GM12878 (cell line): ENCODE measurements around the gene VWA3A. TPM values are rescaled to one million over a fixed set of nuclear protein-coding genes. Genes with fewer than 3 reads are reported as not detected.

Experiments used
- ATAC-seq: fragments of 200-7000 bp; cut with Tn5 transposase; 3 replicates; pipeline ENCODE4 v1.9.1; 2020; ENCODE audit warnings: mild to moderate bottlenecking, moderate library complexity
- BruUV-seq: library from RNA; stranded (reverse); fragments of 400-500 nt; replicated peaks from 2 replicates; lab custom pipeline; 2021; lab: Mats Ljungman, UMichigan
- CTCF ChIA-PET: fragments of 300-600 bp; sonication (Branson Sonifier 250); formaldehyde crosslinking; extraction: SDS; loops from one replicate; lab custom pipeline; 2021; ENCODE audit warnings: inconsistent platforms; lab: Yijun Ruan, JAX
- POLR2A ChIA-PET: fragments of 350-600 bp; formaldehyde crosslinking; extraction: SDS; loops from one replicate; lab custom pipeline; 2021; ENCODE audit warnings: inconsistent platforms; lab: Charles Lee
- RAD21 ChIA-PET: fragments of 300-600 bp; sonication (Branson Sonifier 250); formaldehyde crosslinking; loops from one replicate; lab custom pipeline; 2023; ENCODE audit warnings: antibody characterized with exemption; ENCODE audit not compliant: unreplicated experiment; lab: Charles Lee
- SMC1A ChIA-PET: fragments of 300-600 bp; sonication (Branson Sonifier 250); formaldehyde crosslinking; loops from one replicate; lab custom pipeline; 2023; ENCODE audit not compliant: unreplicated experiment, uncharacterized antibody; lab: Charles Lee
- DNase-seq: peaks from one replicate; pipeline ENCODE4 v3.0.0-alpha.2; 2011; ENCODE audit warnings: low read depth, low spot score
- FAIRE-seq: peaks from 3 replicates; lab custom pipeline; 2011; peaks lifted over from hg19 to GRCh38; lab: Jason Lieb, UNC
- H2AFZ ChIP-seq: 2 replicates; pipeline ENCODE4 v1.6.0; 2011; ENCODE audit warnings: low read depth, low read length, control low read depth; ENCODE audit not compliant: control insufficient read depth
- H3K27ac ChIP-seq: 2 replicates; pipeline ENCODE4 v1.5.1; 2011; ENCODE audit warnings: control low read depth; ENCODE audit not compliant: control insufficient read depth, insufficient read depth
- H3K27me3 ChIP-seq, 2 experiments: replicated peaks in 1 of 2; 2 replicates each; pipeline versions ENCODE4 v1.6.0 to v1.6.1; 2011; ENCODE audit warnings: low read length in 1 of 2; ENCODE audit not compliant: control insufficient read depth in 2 of 2, insufficient read depth in 2 of 2
- H3K36me3 ChIP-seq, 2 experiments: 2 replicates each; pipeline ENCODE4 v1.5.1; 2011; ENCODE audit warnings: low read length in 1 of 2; ENCODE audit not compliant: control insufficient read depth in 2 of 2, insufficient read depth in 2 of 2
- H3K4me1 ChIP-seq: 2 replicates; pipeline ENCODE4 v1.6.1; 2011; ENCODE audit warnings: mild to moderate bottlenecking, low read length, moderate library complexity, mixed read lengths; ENCODE audit not compliant: control insufficient read depth, insufficient read depth
- H3K4me2 ChIP-seq: 2 replicates; pipeline ENCODE4 v1.6.0; 2011; ENCODE audit warnings: control low read depth; ENCODE audit not compliant: control insufficient read depth, insufficient read depth
- H3K4me3 ChIP-seq: fragments of 200-600 bp; sonication (generic); 2 replicates; pipeline ENCODE4 v1.5.1; 2016
- H3K79me2 ChIP-seq: 2 replicates; pipeline ENCODE4 v1.6.0; 2011; ENCODE audit warnings: low read length; ENCODE audit not compliant: control insufficient read depth, insufficient read depth
- H3K9ac ChIP-seq: 2 replicates; pipeline ENCODE4 v1.8.0; 2011; ENCODE audit warnings: low read length, control low read depth, mixed read lengths; ENCODE audit not compliant: control insufficient read depth, insufficient read depth
- H3K9me3 ChIP-seq: replicated peaks from 3 replicates; pipeline ENCODE4 v1.5.1; 2011; ENCODE audit warnings: mild to moderate bottlenecking, low read length; ENCODE audit not compliant: control insufficient read depth, insufficient read depth
- H4K20me1 ChIP-seq: 2 replicates; pipeline ENCODE4 v1.6.0; 2011; ENCODE audit not compliant: control insufficient read depth, insufficient read depth
- ATF7 ChIP-seq: fragments of 450-650 bp; IDR thresholded peaks from 2 replicates; pipeline ENCODE4 v1.6.1; 2016; ENCODE audit warnings: low read depth, mild to moderate bottlenecking
- BCL3 ChIP-seq: IDR thresholded peaks from 2 replicates; pipeline ENCODE4 v1.6.1; 2011; ENCODE audit warnings: borderline replicate concordance, low read depth, mild to moderate bottlenecking, moderate library complexity, low read length; ENCODE audit not compliant: insufficient read depth, poor library complexity, severe bottlenecking
- CBFB ChIP-seq: IDR thresholded peaks from 2 replicates; pipeline ENCODE4 v1.6.1; 2016; ENCODE audit warnings: antibody characterized with exemption, low read depth
- ETV6 ChIP-seq, 2 experiments: fragments of 450-650 bp in 1 of 2; IDR thresholded peaks in 1 of 2; conservative IDR thresholded peaks in 1 of 2; 2 replicates each; pipeline ENCODE4 v1.6.1; 2014; ENCODE audit warnings: antibody characterized with exemption in 1 of 2, borderline replicate concordance in 1 of 2, low read depth in 1 of 2, mild to moderate bottlenecking in 1 of 2, moderate library complexity in 1 of 2
- NFIC ChIP-seq: IDR thresholded peaks from 2 replicates; pipeline ENCODE4 v1.6.1; 2012; ENCODE audit warnings: low read depth, mild to moderate bottlenecking, inconsistent platforms, low read length, moderate library complexity
- PAX8 ChIP-seq: fragments of 450-650 bp; IDR thresholded peaks from 2 replicates; pipeline ENCODE4 v1.6.1; 2017; ENCODE audit warnings: mild to moderate bottlenecking, moderate library complexity
- POLR2A ChIP-seq: IDR thresholded peaks from 2 replicates; pipeline ENCODE4 v1.6.1; 2011; ENCODE audit warnings: low read depth, mild to moderate bottlenecking, low read length
- RFX5 ChIP-seq: IDR thresholded peaks from 2 replicates; pipeline ENCODE4 v1.6.1; 2011; ENCODE audit warnings: low read depth, low read length, improper control_type of control experiment
- SIX5 ChIP-seq: IDR thresholded peaks from 2 replicates; pipeline ENCODE4 v1.6.1; 2011; ENCODE audit warnings: mild to moderate bottlenecking, low read depth, low read length, moderate library complexity; ENCODE audit not compliant: severe bottlenecking
- SMAD1 ChIP-seq: fragments of 450-650 bp; IDR thresholded peaks from 2 replicates; pipeline ENCODE4 v1.6.1; 2018; ENCODE audit warnings: mild to moderate bottlenecking, low read depth; ENCODE audit not compliant: partially characterized antibody
- SREBF1 ChIP-seq: IDR thresholded peaks from 2 replicates; pipeline ENCODE4 v1.6.1; 2012; ENCODE audit warnings: mild to moderate bottlenecking, low read length
- TCF12 ChIP-seq: IDR thresholded peaks from 2 replicates; pipeline ENCODE4 v1.6.1; 2011; ENCODE audit warnings: low read depth, mild to moderate bottlenecking, low read length
- WRNIP1 ChIP-seq: IDR thresholded peaks from 2 replicates; pipeline ENCODE4 v1.6.1; 2011; ENCODE audit warnings: low read depth, low read length, improper control_type of control experiment, borderline replicate concordance
- ZBTB33 ChIP-seq: fragments of 450-650 bp; IDR thresholded peaks from 2 replicates; pipeline ENCODE4 v1.6.1; 2017; ENCODE audit warnings: mild to moderate bottlenecking
- ZNF217 ChIP-seq: fragments of 450-650 bp; IDR thresholded peaks from 2 replicates; pipeline ENCODE4 v1.6.1; 2017; ENCODE audit warnings: antibody characterized with exemption, mild to moderate bottlenecking
- WGBS: methylation state at CpG from one replicate; pipeline ENCODE4 v1.1.6; 2016; ENCODE audit warnings: low lambda C conversion rate; ENCODE audit not compliant: insufficient replicate concordance, insufficient coverage; ENCODE audit errors: missing lambda C conversion rate; 5-methylcytosine and 5-hydroxymethylcytosine counted together
- in situ Hi-C: fragments of 300-500 bp; cut with MboI; formaldehyde crosslinking; loops from 9 replicates; pipeline ENCODE4 v1.14.3; 2018; ENCODE audit warnings: mixed read lengths
- intact Hi-C: fragments of 100-400 bp; cut with micrococcal nuclease; formaldehyde crosslinking; loops from one replicate; pipeline ENCODE4 v1.14.2; 2022; ENCODE audit not compliant: unreplicated experiment
- polyA plus RNA-seq, 11 experiments: library from polyadenylated mRNA; depleted of rRNA in 4 of 11; unstranded in 6 of 11; stranded (reverse) in 5 of 11; fragments of >200 nt; fragmentation: Nextera tagmentation in 4 of 11; fragmentation: Illumina TruSeq in 1 of 11; extraction: Ambion mirVana in 4 of 11; extraction: Trizol in 1 of 11; gene quantifications; 1 replicate in 1 of 11; 2 replicates in 10 of 11; pipeline versions ENCODE4 v1.2.1 to v1.2.3, GENCODE V29; 2011 to 2016; ENCODE audit warnings: inconsistent platforms in 2 of 11, missing spikeins in 2 of 11, low read depth in 1 of 11
- total RNA-seq, 4 experiments: library from RNA; depleted of rRNA in 3 of 4; stranded (reverse); fragments of >200 nt in 3 of 4; fragmentation: Illumina TruSeq in 1 of 4; extraction: Trizol in 1 of 4; gene quantifications; 2 replicates each; pipeline versions ENCODE4 v1.2.1 to v1.2.3, GENCODE V29; 2013 to 2021

The VWA3A gene
- total and polyA plus RNA-seq, 10 of the 15 experiments (the other 5 are each of a cell fraction or from before 2014, with no cell fraction given) = 0.01 TPM; not detected in 9

GRCh38 chr16:22144520-22144919 is 52.2 kb downstream of the VWA3A start:
- SMC1A ChIA-PET = interaction anchor here (2.0 kb wide), 1 partner anchor 61 kb away, joined by 4 read pairs; no protein-coding TSS in a partner anchor
- ATAC-seq (no peak), DNase-seq (no peak), FAIRE-seq (no peak)
- Histone ChIP-seq H3K79me2 (no peaks in the 10 kb centered on the region), H3K27ac (no peak overlapping the region), H3K27me3 (peaks cover 0 to 3% of the 10 kb centered on the region in 2 experiments; a peak in 1 of 4 replicates), H3K9ac (no peak overlapping the region), H3K4me2 (no peak overlapping the region), H3K4me1 (no peaks in the 10 kb centered on the region), H2AFZ (no peak overlapping the region), H3K4me3 (no peak overlapping the region), H4K20me1 (no peaks in the 10 kb centered on the region), H3K36me3 (no peaks in the 10 kb centered on the region), H3K9me3 (no peaks in the 10 kb centered on the region)
- RAD21 ChIA-PET = no interaction called here
- intact Hi-C loops (no loop called here), in situ Hi-C loops (no loop called here)
- WGBS = 35% methylated on average over 6 of the region's 6 CpGs
- BruUV-seq = no TSS peak
- CTCF ChIA-PET = no interaction called here
- TF ChIP-seq BCL3 (no peak), TCF12 (no peak), ZBTB33 (no peak), SMAD1 (no peak), WRNIP1 (no peak), ETV6 (conservative IDR thresholded peaks at IDR 0.05 in 1 of 2, IDR thresholded peaks at IDR 0.05 in 1 of 2; ENCODE audit: borderline replicate concordance in 1 of 2, low read depth in 1 of 2) (no peak), SREBF1 (no peak), RFX5 (no peak), ZNF217 (no peak), PAX8 (no peak), SIX5 (no peak), CBFB (no peak), ATF7 (no peak), NFIC (no peak), POLR2A (no peak)
- POLR2A ChIA-PET = no interaction called here
